DND-41 (cell line): ENCODE results near the gene NOX5.

Experiments used
- CTCF ChIP-seq: IDR thresholded peaks from 2 replicates; pipeline ENCODE4 v1.5.1; 2012; ENCODE audit warnings: borderline replicate concordance, low read length, moderate library complexity, mild to moderate bottlenecking; ENCODE audit not compliant: poor library complexity, severe bottlenecking; ENCODE audit errors: extremely low read depth
- EZH2 ChIP-seq: IDR thresholded peaks from 3 replicates; pipeline ENCODE4 v1.6.1; 2012; ENCODE audit warnings: borderline replicate concordance, low read depth, mild to moderate bottlenecking, moderate library complexity, low read length, inconsistent platforms; ENCODE audit not compliant: severe bottlenecking

DNA sequence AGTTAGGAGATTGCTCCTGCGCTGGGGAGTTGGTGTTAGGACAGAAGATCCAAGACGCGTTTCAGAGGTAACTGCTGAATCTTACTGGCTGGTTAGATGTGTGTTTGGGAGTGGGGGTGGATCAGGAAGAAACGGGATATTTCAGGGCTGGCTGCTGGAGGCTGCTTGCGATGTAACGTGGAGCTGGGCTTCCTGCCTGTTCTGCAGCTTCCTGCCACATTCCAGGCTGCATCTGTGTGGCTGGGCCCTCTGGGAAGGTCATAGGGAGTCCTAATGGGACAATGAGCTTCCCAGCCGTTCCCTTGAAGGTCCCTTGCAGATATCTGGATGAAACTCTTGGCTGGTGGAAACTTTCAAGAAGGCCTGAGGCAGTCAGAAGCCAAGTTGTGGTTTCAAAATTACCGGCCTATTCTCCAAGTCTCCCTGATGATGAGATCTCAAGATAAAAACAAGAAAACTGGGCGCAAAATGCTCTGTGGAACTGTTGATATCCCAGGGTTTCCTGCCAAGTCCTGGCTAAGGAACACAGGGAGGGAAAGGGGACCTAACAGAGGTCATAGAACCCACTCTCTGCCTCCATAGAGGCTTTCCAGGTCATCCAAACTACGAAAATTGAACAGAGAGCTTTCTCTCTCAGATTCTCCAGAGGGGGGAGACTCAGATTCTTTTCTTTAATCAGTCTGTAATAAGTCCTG is 67.0 kb downstream of the NOX5 start:
- TF ChIP-seq EZH2 (no peak), CTCF (no peak)
